Colon (tissue), 2 donors: Measurements from ENCODE around the gene S100P.
"Not testable (repeated sequence)": the region's sequence is repeated elsewhere in the genome, so short reads cannot be mapped to it uniquely, and the experiment has no call there.

Source experiments
- FAIRE-seq: peaks from 2 replicates; lab custom pipeline; 2012; peaks lifted over from hg19 to GRCh38; lab: Jason Lieb, UNC
- donor health status: control.
- donor health status: control.

Gene S100P

DNA sequence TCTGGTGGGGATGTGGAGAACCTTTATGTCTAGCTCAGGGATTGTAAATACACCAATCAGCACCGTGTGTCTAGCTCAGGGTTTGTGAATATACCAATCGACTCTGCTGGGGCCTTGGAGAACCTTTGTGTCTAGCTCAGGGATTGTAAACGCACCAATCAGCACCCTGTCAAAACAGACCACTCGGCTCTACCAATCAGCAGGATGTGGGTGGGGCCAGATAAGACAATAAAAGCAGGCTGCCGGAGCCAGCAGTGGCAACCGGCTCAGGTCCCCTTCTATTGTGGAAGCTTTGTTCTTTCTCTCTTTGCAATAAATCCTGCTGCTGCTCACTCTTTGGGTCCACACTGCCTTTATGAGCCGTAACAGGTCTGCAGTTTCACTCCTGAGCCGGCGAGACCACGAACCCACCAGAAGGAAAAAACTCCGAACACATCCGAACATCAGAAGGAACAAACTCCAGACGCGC is 20.5 kb upstream of the S100P start:
- FAIRE-seq = not testable (repeated sequence)

DNA sequence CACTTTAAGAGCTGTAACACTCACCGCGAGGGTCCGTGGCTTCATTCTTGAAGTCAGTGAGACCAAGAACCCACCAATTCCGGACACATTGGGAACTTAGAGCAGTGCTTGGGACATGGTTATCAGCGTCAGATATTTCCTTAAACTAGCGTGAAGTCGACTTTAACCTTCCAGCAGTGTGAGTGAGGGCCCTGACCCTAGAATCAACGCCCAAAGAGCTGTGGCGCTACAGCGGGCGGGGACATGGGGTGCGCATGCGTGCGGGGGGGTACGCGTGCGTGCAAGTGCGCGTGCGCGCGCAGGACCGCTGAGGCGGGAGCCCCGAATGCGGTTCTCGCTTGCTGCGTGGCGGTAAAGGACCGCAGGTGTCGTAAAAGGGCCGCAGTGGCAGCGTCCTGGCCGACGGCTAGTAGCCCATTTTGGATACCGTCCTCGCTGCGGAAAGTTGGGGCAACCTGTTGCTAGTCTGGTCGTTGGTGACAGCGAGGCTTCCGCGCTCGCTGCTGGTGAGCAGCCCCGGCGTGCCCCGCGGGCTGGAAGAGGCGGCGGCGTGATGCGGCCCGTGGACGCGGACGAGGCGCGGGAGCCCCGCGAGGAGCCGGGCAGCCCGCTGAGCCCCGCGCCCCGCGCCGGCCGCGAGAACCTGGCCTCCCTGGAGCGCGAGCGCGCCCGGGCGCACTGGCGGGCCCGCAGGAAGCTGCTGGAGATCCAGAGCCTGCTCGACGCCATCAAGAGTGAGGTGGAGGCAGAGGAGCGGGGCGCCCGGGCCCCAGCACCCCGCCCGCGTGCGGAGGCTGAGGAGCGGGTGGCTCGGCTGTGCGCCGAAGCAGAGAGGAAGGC is 19.8 kb upstream of the S100P start:
- FAIRE-seq = no peak

DNA sequence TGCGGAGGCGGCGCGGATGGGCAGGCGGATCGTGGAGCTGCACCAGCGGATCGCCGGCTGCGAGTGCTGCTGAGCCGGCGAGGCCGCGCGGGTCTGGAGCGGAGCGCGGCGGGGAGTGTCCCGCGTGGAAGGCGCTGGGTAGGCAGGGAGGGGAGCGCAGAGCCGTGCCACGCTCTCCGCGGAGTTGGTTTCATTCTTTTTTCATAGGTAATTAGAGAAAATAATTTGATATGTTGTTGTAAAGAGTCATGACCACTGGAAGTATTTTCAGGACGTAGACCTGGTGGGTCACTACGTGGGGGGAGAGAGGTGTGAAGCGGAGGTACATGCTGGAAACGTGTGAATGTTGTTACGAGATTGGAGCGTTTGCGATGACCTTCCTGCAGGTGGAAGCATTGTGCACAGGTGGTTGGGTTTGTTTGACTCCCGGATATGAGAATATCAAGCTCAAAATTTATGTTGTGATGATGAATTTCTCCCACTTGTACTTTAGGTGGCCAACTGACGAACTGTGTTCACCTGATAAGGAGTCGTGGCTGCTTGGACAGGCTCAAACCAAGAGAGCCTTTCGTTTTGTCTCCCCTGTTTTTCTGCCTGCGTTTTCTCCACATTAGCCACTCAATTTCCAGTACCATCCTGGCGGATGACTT is 19.1 kb upstream of the S100P start:
- no peak for FAIRE-seq

DNA sequence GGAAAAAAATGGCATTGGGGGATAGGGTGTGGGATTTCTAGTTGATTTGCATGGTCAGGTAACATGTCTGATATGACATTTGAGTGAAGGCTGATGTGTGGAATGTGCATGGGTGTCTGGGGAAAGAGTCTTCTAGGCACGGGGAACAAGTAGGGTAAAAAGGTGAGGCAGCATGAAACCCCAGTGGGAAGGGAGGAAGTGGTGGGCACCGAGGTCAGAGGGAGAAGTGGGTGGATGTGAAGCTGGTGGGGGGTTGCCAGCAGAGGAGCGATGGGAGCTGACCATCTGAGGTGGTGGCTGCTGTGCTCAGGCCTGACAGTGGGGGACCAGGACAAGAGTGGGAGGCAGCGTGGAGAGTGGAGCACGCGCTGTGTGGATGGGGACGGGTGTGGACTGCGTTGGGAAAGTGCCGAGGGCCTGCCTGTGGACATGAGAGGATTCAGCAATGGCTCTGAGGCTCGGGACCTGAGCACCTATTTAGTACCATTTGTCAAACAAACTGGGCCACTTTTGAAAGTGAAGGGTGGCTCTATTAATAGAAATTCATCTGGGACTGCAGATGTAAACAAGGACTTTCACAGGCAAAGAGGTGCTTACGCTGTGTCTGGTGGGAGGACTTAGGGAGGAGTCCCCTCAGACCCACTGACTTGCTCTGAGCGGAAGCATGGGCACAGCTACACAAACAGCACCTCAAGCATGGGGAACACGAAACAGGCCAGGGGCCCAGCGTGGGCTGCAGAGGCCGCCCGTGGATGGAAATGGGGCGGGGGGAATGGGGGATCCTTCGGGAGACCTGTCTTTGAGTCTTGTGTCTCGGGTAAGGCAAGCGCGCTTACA is 16.7 kb upstream of the S100P start:
- FAIRE-seq = no peak

DNA sequence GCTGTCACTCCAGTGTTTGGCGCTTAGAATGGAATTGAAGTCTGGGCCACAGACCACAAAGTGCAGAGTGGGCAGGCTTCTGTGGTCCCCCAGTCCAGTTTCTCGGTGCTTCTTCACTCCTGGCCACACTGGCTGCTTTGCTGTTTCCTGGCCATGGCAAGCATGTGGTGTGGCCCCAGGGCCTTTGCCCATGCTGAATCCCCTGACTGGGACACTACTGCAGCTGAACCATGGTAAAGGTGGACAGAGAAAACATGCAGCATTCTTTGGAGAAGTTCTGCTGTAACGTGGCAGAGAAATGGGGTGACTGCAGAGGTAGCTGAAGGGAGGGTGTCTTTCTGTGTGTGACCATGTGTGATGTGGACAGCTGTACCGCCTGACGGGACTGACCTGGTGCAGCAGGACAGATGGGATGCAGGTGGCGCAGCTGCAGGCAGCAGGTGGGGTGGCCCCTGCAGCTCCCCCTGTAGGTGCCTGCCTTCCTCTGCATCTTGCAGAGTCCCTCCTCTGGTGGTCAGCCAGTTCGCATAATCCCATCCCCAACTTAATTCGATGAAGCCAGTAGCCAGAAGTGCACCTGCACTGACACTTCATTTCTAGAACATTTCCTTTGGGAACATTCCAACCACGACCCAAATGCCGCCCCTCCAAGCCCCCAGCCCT is 13.2 kb upstream of the S100P start:
- FAIRE-seq = no peak

DNA sequence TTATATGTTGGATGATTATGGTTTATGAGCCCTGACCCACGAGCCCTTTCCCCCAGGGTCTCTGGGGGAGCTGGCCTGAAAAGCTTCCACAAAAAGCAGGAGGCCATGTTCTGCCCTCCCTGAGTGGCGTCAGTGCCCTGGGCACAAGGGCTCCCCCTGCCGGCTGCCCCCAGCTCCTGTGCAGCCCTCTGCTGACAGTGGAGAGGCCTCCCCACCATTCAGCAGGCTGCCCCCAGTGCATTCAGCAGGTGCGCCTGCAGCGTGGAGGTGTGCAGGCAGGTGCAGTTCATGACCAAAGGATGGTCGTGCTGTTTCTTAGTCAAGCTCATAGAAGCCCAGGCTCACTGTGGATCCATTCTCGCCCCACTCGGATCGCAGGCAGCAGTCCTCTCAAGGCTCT is 12.5 kb upstream of the S100P start:
- FAIRE-seq = no peak

DNA sequence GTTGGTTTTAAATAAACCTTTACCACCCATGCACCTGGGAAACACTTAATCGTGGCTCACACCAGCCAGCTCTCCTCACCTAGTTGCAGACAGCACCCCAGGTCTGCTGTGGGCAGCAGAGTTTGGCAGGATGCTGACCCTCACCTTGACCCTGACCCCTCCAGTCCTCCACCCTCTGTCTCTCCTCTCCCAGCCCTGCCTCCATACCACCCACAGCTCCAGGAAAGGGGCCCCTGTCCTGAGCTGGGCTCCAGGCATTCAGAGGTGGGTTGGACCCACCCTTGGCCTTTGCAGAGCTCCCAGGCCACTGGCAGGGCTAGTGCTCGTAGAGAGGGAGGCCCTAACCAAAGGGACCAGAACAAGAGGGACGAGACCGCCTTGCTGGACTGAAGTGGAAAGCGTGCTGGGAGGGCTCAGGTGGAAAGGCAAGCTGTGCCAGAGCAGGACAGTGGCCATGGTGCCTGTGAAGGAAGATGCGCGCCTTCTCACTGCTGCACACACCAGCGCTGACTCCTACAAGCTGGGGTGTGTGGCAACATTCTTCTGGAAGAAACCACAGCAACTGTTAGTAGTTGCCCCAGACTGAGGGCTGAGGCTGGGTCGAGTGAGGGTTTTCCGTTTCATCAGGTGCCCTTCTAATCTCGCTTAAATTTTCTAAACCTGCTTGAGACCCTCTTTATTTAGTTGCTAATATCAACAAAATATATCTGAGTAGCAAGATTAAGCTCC is 10.7 kb upstream of the S100P start:
- FAIRE-seq = no peak

DNA sequence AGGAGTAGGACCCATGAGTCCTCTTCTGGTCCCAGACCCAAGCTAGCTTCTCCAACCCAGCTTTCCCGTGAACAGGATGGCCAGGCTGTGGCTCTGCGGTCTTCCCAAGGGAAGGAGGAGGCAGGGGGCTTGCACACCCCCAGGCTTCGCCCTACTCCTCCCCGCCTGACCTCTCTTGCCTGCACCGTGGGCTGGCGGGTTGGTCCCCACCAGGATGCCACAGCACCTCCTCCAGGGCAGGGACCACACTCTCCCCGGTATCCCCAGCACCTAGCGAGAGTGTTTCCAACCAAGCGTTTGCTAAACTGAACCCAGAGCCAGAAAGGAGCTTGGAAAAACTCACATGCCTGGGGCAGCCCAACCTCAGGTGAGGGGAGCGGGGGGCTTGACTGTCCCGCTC is 9.0 kb upstream of the S100P start:
- FAIRE-seq = no peak

DNA sequence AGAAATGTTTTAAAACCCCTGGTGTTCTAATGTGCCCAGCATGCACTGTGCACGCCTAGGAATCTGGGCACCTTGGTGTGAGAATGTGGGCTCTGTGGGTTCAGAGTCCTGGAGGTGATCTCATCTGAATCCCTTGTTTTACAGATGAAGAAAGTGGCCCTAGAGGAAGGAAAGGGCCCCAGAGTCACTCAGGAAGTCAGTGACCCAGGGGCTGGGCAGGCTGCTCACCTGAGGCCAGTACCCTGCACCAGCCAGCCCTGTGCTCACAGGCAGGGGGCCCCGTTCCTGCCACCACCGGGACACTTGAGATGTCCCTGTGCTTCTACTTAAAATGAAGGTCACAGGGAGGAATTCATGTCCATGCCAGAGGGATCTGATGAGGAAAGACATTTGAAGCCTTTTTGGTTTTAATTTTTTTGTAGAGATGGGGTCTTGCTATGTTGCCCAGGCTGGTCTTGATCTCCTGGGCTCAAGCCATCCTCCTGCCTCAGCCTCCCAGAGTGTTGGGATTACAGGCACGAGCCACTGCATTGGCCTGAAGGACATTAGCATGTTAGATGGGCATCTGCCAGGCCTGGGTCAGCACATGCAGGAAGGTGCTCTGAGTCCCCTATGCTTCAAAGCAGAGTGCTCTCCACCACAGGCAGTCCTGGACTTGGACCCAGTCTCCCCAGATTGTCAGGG is 7.4 kb upstream of the S100P start:
- no peak for FAIRE-seq

DNA sequence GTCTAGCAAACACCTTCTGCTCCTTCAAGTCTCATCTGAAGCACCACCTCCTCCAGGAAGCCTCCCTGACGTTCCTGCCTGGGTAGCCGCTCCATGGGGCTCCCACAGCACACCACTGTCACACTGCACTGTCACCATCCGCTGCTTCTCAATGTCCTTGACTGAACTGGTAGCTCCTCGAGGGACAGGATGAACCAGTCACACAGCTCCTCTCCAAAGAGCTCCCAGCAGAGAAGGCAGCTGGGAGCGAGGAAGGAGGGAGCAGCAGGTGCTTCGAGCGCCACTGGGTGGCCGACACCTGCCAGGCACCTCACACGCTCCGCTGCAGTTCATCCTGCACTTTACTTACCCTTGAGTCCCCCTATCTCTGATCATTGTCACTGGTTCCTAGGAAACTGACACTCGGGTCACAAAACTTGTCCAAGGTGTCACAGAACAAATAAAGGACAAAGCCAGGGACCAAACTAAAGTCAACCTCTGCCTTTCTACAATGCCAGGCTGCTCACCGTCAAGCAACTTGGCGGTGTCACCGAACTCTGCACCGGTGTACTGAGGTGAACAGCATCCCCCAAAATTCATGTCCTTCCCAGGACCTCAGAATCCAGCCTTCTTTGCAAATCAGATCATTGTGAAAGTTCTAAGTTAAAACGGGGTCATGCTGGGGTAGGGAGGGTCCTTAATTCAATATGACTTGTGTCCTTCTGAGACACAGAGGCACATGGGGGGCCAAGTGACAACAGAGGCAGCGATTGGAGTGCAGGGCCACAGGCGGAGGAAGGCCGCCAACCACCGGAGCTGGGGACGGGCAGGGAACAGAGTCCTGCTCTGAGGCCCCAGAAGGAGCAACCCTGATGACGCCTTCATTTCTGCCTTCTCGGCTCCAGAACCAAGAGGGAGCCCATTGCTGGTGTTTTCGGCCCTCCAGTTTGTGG is 5.5 kb upstream of the S100P start:
- no peak for FAIRE-seq

DNA sequence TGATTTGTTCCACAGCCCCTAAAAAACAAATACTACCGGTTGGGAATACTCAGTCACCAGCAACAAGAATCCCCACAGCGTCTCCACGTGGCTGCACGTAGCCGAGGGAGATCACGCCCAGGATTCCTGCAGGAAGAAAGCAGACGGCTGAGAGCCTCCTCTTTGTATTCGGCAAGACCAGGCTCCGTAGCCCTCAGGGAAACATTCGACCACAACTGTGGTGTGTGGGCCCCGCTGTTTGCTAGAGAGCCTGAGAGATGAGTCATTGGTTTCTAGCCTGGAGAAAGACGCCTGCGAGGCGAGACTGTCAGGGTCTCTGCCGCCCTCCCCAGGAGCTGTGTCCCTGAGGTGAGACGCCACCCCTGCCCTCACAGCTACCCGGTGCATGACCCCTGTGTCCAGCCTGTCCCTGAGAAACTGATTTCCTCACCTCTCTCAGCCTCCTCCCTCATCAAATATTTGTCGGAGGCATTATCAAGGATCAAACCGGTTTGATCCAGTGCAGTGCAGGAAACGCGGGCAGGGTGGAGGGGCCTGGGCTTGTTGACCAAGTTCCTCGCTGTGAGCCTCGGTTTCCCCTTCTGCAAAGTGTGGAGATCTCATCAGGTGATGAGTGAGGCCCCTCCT is 4.7 kb upstream of the S100P start:
- no peak for FAIRE-seq

DNA sequence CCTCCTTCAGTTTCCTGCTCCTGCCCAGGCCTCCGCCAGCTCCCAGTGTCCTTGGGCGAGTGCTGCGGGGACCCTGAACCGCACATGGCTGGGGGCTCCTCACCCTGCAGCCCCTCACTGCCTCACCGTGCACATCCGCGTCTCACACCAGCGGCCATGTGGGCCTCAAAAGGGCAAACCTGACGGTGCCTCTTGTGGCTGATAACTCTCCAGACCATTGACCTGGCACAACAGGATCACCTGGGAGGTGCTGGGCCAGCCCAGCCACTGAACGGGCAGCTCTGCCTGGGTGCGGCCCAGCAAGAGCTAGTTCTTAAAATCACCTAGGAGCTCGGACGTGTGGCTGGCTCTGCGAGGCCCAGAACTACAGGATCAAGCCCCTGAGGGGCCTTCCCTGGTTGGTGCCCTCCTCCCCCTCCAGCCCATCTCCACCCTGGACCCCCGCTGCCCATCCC is 4.1 kb upstream of the S100P start:
- no peak for FAIRE-seq

DNA sequence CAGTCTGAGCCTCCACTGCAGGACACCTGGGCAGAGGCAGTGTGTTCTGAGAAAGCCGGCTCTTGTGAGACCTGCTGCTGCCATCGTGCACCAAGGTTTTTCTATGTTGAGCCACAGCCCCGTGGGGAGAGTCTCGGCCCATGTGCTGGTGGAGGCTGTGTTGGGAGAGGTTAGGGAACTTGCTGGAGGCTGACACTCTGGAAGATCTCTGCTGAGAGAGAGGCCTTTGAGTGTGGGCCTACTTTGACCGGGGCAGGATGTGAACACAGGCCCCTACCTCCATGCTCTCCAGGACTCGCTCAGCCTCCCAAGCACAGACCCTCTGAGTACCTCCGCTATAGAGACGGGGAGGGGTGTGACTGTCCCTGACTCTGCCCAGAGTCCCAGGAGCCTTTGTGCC is 1.3 kb upstream of the S100P start:
- no peak for FAIRE-seq

DNA sequence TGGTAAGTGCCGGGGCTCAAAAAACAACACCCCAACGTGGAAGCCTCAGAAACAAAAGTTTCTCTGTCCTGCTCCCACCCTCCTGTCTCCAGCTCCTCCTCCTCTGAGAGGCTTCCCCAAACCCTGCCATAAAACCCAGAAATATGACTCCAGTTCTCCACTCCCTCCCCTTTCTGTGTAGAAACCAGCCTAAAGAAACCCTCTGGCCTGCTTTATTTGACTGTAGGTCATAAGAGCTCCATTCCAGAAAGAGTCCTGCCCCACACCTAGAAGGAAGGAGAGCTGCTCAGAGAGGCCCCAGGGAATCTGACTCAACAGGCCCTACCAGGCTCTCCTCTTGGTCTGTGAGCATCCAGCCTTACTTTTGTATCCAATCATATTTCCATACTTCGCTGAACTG is 872 bp upstream of the S100P start:
- no peak for FAIRE-seq

DNA sequence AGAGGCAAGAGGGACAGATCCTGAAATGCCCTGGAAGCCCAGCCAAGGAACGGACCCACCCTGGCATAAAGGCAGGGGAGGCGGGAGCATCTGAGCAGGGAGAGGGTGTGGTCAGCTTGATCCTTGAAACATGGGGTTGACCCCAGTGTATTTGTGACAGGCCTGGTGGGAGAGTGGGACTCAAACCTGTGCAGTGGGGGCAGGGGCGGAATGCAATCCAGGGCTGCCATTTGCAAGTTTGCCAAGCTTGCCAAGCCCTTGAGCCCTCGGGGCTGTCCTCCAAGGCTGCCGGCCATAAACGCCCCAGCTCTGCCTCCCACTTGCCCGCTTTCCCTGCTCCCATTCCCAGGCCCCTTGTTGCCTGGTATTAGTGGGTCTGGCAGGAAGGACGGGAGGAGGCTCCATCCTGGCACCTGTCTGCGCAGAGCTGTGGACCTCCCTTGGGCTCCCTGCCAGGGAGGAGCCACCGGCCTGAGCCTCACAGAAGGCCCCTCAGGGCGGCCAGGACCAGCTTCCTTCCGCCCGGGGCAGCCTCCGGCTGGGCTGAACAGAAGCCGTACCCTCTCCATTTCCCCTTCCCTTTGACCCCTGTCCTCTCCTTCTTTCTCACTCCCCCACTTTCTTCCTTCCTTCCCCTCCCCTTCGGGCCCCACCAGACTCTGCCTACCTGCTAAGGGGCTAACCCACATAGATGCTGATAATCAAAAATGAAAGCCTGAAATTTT is 661 bp downstream of the S100P start:
- no peak for FAIRE-seq

DNA sequence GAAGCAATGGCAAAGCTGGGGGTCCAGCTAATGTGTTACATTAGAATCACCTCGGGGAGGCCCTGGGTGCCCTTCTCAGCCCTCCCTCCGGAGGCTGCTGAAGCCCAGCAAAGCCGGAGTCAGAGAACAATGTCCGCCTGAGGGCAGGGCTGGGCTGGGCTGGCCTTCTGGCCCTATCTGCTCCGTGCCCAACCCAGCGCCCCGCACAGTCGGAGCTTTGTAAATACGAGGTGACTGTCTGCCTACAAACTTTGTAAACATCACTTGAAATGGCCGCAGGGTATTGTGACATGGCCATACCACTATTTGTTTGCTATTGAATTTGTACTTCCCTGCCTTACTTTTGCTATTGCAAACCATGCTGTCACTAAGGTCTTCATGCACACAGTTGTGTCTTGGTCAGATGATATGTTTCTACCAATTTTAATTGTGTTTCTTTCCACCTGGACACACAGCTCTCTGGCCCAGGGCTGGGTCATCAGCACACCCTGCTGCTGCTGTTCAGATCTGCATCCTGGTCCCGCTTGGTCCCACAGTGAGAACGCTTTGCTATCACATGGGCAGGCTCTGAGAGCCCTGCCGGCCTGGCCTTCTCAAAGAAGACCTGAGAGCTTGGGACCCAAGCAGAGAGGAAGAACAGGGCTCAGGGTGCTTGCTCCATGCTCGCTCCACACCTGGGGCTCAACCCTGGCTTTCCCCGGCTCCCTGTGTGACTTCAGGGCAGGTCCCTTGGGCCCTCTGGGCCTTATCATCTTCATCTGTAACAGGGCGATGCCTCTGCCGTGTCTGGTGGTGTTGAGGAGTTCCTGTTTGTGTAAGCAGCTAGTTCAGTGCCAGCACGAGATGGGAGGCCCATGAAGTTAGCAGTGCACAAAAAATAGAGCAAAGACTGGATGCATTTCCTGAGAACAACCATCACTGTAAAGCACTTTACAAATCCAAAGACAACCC is 2.3 kb downstream of the S100P start:
- no peak for FAIRE-seq

DNA sequence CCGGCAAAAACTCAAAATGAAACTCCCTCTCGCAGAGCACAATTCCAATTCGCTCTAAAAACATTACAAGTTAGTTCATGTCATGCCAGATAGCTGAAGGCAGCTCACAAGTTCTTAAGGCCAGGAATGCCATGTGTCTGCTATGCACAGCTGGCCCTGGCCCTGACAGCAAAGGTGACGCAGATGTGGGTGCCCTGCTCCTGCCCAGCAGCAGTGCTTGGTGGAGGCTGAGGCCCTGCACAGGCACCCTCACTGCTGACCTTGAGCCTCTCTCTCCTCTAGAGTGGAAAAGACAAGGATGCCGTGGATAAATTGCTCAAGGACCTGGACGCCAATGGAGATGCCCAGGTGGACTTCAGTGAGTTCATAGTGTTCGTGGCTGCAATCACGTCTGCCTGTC is 2.9 kb downstream of the S100P start:
- FAIRE-seq = no peak
